ENCODE measurements around the gene PWWP2B. TPM values are rescaled to one million over a fixed set of nuclear protein-coding genes. Genes with fewer than 3 reads are reported as not detected.

PWWP2B gene
- total and polyA plus RNA-seq, 2 of the 13 experiments (the other 11 are each of a cell fraction or from before 2014, with no cell fraction given), result 2.3 to 4.7 TPM

- TF ChIP-seq RORA (CRISPR knock-in tag; IDR thresholded peaks at IDR 0.05), result no peak
- no peak for TF ChIP-seq HBP1 (CRISPR knock-in tag; IDR thresholded peaks at IDR 0.05; ENCODE audit: low read depth)
- TF ChIP-seq, protein P1, sequence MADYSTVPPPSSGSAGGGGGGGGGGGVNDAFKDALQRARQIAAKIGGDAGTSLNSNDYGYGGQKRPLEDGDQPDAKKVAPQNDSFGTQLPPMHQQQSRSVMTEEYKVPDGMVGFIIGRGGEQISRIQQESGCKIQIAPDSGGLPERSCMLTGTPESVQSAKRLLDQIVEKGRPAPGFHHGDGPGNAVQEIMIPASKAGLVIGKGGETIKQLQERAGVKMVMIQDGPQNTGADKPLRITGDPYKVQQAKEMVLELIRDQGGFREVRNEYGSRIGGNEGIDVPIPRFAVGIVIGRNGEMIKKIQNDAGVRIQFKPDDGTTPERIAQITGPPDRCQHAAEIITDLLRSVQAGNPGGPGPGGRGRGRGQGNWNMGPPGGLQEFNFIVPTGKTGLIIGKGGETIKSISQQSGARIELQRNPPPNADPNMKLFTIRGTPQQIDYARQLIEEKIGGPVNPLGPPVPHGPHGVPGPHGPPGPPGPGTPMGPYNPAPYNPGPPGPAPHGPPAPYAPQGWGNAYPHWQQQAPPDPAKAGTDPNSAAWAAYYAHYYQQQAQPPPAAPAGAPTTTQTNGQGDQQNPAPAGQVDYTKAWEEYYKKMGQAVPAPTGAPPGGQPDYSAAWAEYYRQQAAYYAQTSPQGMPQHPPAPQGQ (CRISPR knock-in tag; IDR thresholded peaks at IDR 0.05; ENCODE audit: borderline replicate concordance), result no peak
- TF ChIP-seq KDM5A (IDR thresholded peaks at IDR 0.05; ENCODE audit: borderline replicate concordance, low read length), result no peak
- no peak for TF ChIP-seq PPARG (CRISPR knock-in tag; conservative IDR thresholded peaks at IDR 0.05)
- no peak for TF ChIP-seq EZH2 (conservative IDR thresholded peaks at IDR 0.05; ENCODE audit: low read depth, low read length)
These were observed 46.6 kb upstream of the PWWP2B start (continued) for GRCh38 chr10:132350391-132350790.

DNA sequence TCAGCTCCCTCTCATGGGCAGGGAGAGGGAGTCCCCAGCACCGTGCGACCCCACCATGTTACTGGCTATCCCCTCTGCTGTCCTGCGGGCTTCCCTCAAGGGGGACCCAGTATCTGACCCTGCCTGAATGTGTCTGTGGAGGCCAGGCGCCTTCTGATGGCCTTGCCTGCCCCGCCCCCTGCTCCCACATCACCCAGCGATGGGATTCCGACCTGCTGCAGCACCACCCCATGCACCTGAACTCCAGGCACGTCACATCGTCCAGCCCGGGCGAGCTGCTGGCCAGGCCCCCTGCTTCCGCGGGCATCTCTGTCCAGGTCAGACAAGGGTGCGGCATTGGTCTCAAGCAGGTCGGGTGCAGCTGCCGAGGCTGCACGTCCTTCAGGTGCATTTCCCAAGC, 46.1 kb upstream of the PWWP2B start:
- no peaks in the 10 kb centered on the region for H3K27me3 ChIP-seq (ENCODE audit: control insufficient read depth in 1 of 2, insufficient read depth in 2 of 2, low read length in 2 of 2)
- ChIA-PET POLR2A (no interaction called here), CTCF (ENCODE audit: low intra/inter-chr PET ratio, low total read pairs) (interaction anchor here (3.1 kb wide), 1 partner anchor 128 kb away, joined by 50 read pairs; no protein-coding TSS in a partner anchor)
- H3K36me3 ChIP-seq (replicated peaks in 1 of 2; ENCODE audit: control insufficient read depth in 1 of 2, insufficient read depth in 2 of 2, low read length in 2 of 2), result no peaks in the 10 kb centered on the region
- H3K4me2 ChIP-seq (ENCODE audit: low read depth, low read length), result no peak overlapping the region
- no TSS peak for BruUV-seq (replicated peaks)
- WGBS (ENCODE audit: low lambda C conversion rate), result 85% methylated on average over 14 of the region's 17 CpGs
- H3K79me2 ChIP-seq (ENCODE audit: insufficient read depth, low read length), result no peaks in the 10 kb centered on the region
- in situ Hi-C loops (cut with HindIII; ENCODE audit: extremely low pct_ligation_motif_present, low pct_unique_long_range_greater_than_20kb) (no loop called here), intact Hi-C loops (cut with micrococcal nuclease; ENCODE audit: unreplicated experiment) (no loop called here)
- no peak overlapping the region for H3K4me3 ChIP-seq (replicated peaks in 1 of 3; ENCODE audit: insufficient read depth in 1 of 3, low read depth in 2 of 3, low read length in 3 of 3)
- no peaks in the 10 kb centered on the region for H3K9me3 ChIP-seq (ENCODE audit: low read length)
- H3K9ac ChIP-seq (ENCODE audit: insufficient read depth, low read depth, low read length), result no peak overlapping the region
- no peak for FAIRE-seq
- TF ChIP-seq DBP (CRISPR knock-in tag; IDR thresholded peaks at IDR 0.05; ENCODE audit: not compliant biosample characterization), result no peak
- TF ChIP-seq REL (CRISPR knock-in tag; conservative IDR thresholded peaks at IDR 0.05), result no peak
- TF ChIP-seq ZFP82 (CRISPR knock-in tag; IDR thresholded peaks at IDR 0.05; ENCODE audit: borderline replicate concordance), result no peak
- H3K4me1 ChIP-seq (ENCODE audit: insufficient read depth, low read length), result peaks cover under 1% of the 10 kb centered on the region
- H2AFZ ChIP-seq (ENCODE audit: low read length), result no peak overlapping the region
- H3K27ac ChIP-seq (ENCODE audit: extremely low read length, insufficient read depth, low read length), result no peak overlapping the region
- no peaks in the 10 kb centered on the region for H4K20me1 ChIP-seq (ENCODE audit: insufficient read depth, low read length)
- ATAC-seq, result no peak
- no peak for DNase-seq (ENCODE audit: low spot score)
